Measurements from ENCODE around the gene ENAH. TPM values are rescaled to one million over a fixed set of nuclear protein-coding genes. Genes with fewer than 3 reads are reported as not detected.

Gene ENAH
- total and polyA plus RNA-seq, 7 experiments from 2014 or later, result 0.08 to 0.42 (median 0.16) TPM; not detected in 4

- POLR2A ChIA-PET, result interaction anchor here (0.7 to 2.1 kb wide), 3 partner anchors 20 to 534 kb away, joined by 3 to 5 read pairs (median 3); partner anchors contain the start of gene SDE2
- H3K36me3 Mint-ChIP-seq, result no peaks in the 10 kb centered on the region
- DNase-seq (no peak), ATAC-seq (no peak)
- Histone ChIP-seq H3K9me3 (ENCODE audit: control insufficient read depth in 2 of 3, low read length in 3 of 3) (no peaks in the 10 kb centered on the region), H3K36me3 (ENCODE audit: control insufficient read depth in 2 of 3, insufficient read depth in 3 of 3, low read length in 3 of 3) (no peaks in the 10 kb centered on the region), H3K4me1 (ENCODE audit: control insufficient read depth in 2 of 2, insufficient read depth in 2 of 2, low read length in 2 of 2) (peaks cover 33 to 62% of the 10 kb centered on the region in 2 donors), H3K27me3 (ENCODE audit: control insufficient read depth in 2 of 2, insufficient read depth in 2 of 2, low read length in 2 of 2) (no peaks in the 10 kb centered on the region), H3K4me3 (ENCODE audit: low read length) (no peak overlapping the region), H3K27ac (ENCODE audit: low read depth, low read length) (no peak overlapping the region)
- CTCF ChIA-PET, result interaction anchor here (0.6 to 1.3 kb wide), 2 partner anchors 10 to 25 kb away, joined by 4 read pairs; no protein-coding TSS in a partner anchor
- peaks cover 35 to 73% (median 56%) of the 10 kb centered on the region in 7 donors for H3K4me1 Mint-ChIP-seq
- peaks cover 0 to 1% (median 0%) of the 10 kb centered on the region in 11 donors for H3K9me3 Mint-ChIP-seq
- intact Hi-C loops (cut with micrococcal nuclease), result loop anchor here in 1 of 2 donors (5.0 kb wide), 1 partner anchor 657 kb away; no protein-coding TSS in a partner anchor
- peak overlapping the region in 5 of 10 donors; percentile 17 to 47 (median 25) for H3K4me3 Mint-ChIP-seq
- peak overlapping the region in 8 of 9 donors; percentile 48 to 89 (median 77) for H3K27ac Mint-ChIP-seq
- H3K27me3 Mint-ChIP-seq, result no peaks in the 10 kb centered on the region
Observed at GRCh38 chr1:225464851-225465792, 187.8 kb downstream of the ENAH start.

GRCh38 chr1:225462714-225463574 lies 190.0 kb downstream of the ENAH start:
- peak overlapping the region in 3 of 10 donors; percentile 54 to 64 (median 56) for H3K4me3 Mint-ChIP-seq
- H3K27ac ChIP-seq (ENCODE audit: low read depth, low read length), result no peak overlapping the region
- no peaks in the 10 kb centered on the region for H3K36me3 ChIP-seq (ENCODE audit: control insufficient read depth in 2 of 3, insufficient read depth in 3 of 3, low read length in 3 of 3)
- ChIA-PET CTCF (interaction anchor here (0.8 kb wide), 1 partner anchor 10 kb away, joined by 3 read pairs; no protein-coding TSS in a partner anchor), POLR2A (interaction anchor here (2.1 kb wide), 1 partner anchor 18 kb away, joined by 5 read pairs; no protein-coding TSS in a partner anchor)
- DNase-seq, result no peak
- peak overlapping the region in 4 of 9 donors; percentile 34 to 76 (median 58) for H3K27ac Mint-ChIP-seq
- peaks cover 25 to 71% (median 47%) of the 10 kb centered on the region in 7 donors for H3K4me1 Mint-ChIP-seq
- no peak overlapping the region for H3K4me3 ChIP-seq (ENCODE audit: low read length)
- H3K27me3 ChIP-seq (ENCODE audit: control insufficient read depth in 2 of 2, insufficient read depth in 2 of 2, low read length in 2 of 2), result no peaks in the 10 kb centered on the region
- H3K27me3 Mint-ChIP-seq, result peaks cover 0 to 3% (median 0%) of the 10 kb centered on the region in 5 donors
- intact Hi-C loops (cut with micrococcal nuclease), result no loop called here
- H3K4me1 ChIP-seq (ENCODE audit: control insufficient read depth in 2 of 2, insufficient read depth in 2 of 2, low read length in 2 of 2), result peaks cover 19 to 52% of the 10 kb centered on the region in 2 donors
- H3K9me3 ChIP-seq (ENCODE audit: control insufficient read depth in 2 of 3, low read length in 3 of 3), result no peaks in the 10 kb centered on the region
- H3K36me3 Mint-ChIP-seq, result no peaks in the 10 kb centered on the region
- H3K9me3 Mint-ChIP-seq, result peaks cover 0 to 1% (median 0%) of the 10 kb centered on the region in 11 donors
- ATAC-seq, result no peak

GRCh38 chr1:225462429-225462713 lies 190.6 kb downstream of the ENAH start:
- peak overlapping the region in 3 of 9 donors; percentile 14 to 61 (median 34) for H3K27ac Mint-ChIP-seq
- Histone ChIP-seq H3K9me3 (ENCODE audit: control insufficient read depth in 2 of 3, low read length in 3 of 3) (no peaks in the 10 kb centered on the region), H3K4me1 (ENCODE audit: control insufficient read depth in 2 of 2, insufficient read depth in 2 of 2, low read length in 2 of 2) (peaks cover 18 to 49% of the 10 kb centered on the region in 2 donors), H3K27ac (ENCODE audit: low read depth, low read length) (no peak overlapping the region), H3K4me3 (ENCODE audit: low read length) (no peak overlapping the region), H3K27me3 (ENCODE audit: control insufficient read depth in 2 of 2, insufficient read depth in 2 of 2, low read length in 2 of 2) (no peaks in the 10 kb centered on the region), H3K36me3 (ENCODE audit: control insufficient read depth in 2 of 3, insufficient read depth in 3 of 3, low read length in 3 of 3) (no peaks in the 10 kb centered on the region)
- ChIA-PET CTCF (interaction anchor here (0.8 kb wide), 1 partner anchor 11 kb away, joined by 3 read pairs; no protein-coding TSS in a partner anchor), POLR2A (interaction anchor here (2.9 kb wide), 1 partner anchor 18 kb away, joined by 17 read pairs; no protein-coding TSS in a partner anchor)
- no peak overlapping the region for H3K4me3 Mint-ChIP-seq
- peaks cover 0 to 1% (median 0%) of the 10 kb centered on the region in 11 donors for H3K9me3 Mint-ChIP-seq
- intact Hi-C loops (cut with micrococcal nuclease), result no loop called here
- DNase-seq, result no peak
- ATAC-seq, result no peak
- H3K27me3 Mint-ChIP-seq, result peaks cover 0 to 3% (median 0%) of the 10 kb centered on the region in 5 donors
- no peaks in the 10 kb centered on the region for H3K36me3 Mint-ChIP-seq
- peaks cover 25 to 69% (median 45%) of the 10 kb centered on the region in 7 donors for H3K4me1 Mint-ChIP-seq

- Histone ChIP-seq H3K4me3 (ENCODE audit: low read length) (no peak overlapping the region), H3K27me3 (ENCODE audit: control insufficient read depth in 2 of 2, insufficient read depth in 2 of 2, low read length in 2 of 2) (no peaks in the 10 kb centered on the region), H3K27ac (ENCODE audit: low read depth, low read length) (no peak overlapping the region), H3K36me3 (ENCODE audit: control insufficient read depth in 2 of 3, insufficient read depth in 3 of 3, low read length in 3 of 3) (no peaks in the 10 kb centered on the region), H3K4me1 (ENCODE audit: control insufficient read depth in 2 of 2, insufficient read depth in 2 of 2, low read length in 2 of 2) (peaks cover 15 to 43% of the 10 kb centered on the region in 2 donors), H3K9me3 (ENCODE audit: control insufficient read depth in 2 of 3, low read length in 3 of 3) (no peaks in the 10 kb centered on the region)
- Mint-ChIP-seq H3K27ac (peak overlapping the region in 3 of 9 donors; percentile 25 to 61 (median 34)), H3K4me3 (peak overlapping the region in 1 of 10 donors; percentile 23), H3K27me3 (peaks cover 0 to 3% (median 0%) of the 10 kb centered on the region in 5 donors), H3K4me1 (peaks cover 22 to 64% (median 41%) of the 10 kb centered on the region in 7 donors), H3K36me3 (peaks cover 0 to 2% (median 0%) of the 10 kb centered on the region in 5 donors), H3K9me3 (peaks cover 0 to 3% (median 0%) of the 10 kb centered on the region in 11 donors)
- ChIA-PET POLR2A (interaction anchor here (2.1 to 2.9 kb wide), 2 partner anchors 15 to 17 kb away, joined by 12 to 17 read pairs; no protein-coding TSS in a partner anchor), CTCF (interaction anchor here (0.8 kb wide), 1 partner anchor 11 kb away, joined by 3 read pairs; no protein-coding TSS in a partner anchor)
- intact Hi-C loops (cut with micrococcal nuclease), result no loop called here
- ATAC-seq (no peak), DNase-seq (no peak)
Observed at GRCh38 chr1:225461533-225462428, 191.1 kb downstream of the ENAH start.

GRCh38 chr1:225460737-225461532 lies 192.0 kb downstream of the ENAH start:
- Mint-ChIP-seq H3K27me3 (peaks cover 0 to 3% (median 0%) of the 10 kb centered on the region in 5 donors), H3K27ac (peak overlapping the region in 5 of 9 donors; percentile 27 to 86 (median 49)), H3K9me3 (peaks cover 0 to 3% (median 0%) of the 10 kb centered on the region in 11 donors), H3K36me3 (peaks cover 0 to 2% (median 0%) of the 10 kb centered on the region in 5 donors), H3K4me1 (peaks cover 20 to 57% (median 38%) of the 10 kb centered on the region in 7 donors), H3K4me3 (peak overlapping the region in 2 of 10 donors; percentile 43 to 57)
- intact Hi-C loops (cut with micrococcal nuclease), result no loop called here
- H3K36me3 ChIP-seq (ENCODE audit: control insufficient read depth in 2 of 3, insufficient read depth in 3 of 3, low read length in 3 of 3), result no peaks in the 10 kb centered on the region
- no peaks in the 10 kb centered on the region for H3K9me3 ChIP-seq (ENCODE audit: control insufficient read depth in 2 of 3, low read length in 3 of 3)
- peak; percentile 87 for ATAC-seq
- CTCF ChIA-PET, result interaction anchor here (0.5 to 0.9 kb wide), 2 partner anchors 14 to 21 kb away, joined by 3 to 5 read pairs; no protein-coding TSS in a partner anchor
- peak in 1 of 9 donors; percentile 44 for DNase-seq
- no peak overlapping the region for H3K27ac ChIP-seq (ENCODE audit: low read depth, low read length)
- peaks cover 11 to 38% of the 10 kb centered on the region in 2 donors for H3K4me1 ChIP-seq (ENCODE audit: control insufficient read depth in 2 of 2, insufficient read depth in 2 of 2, low read length in 2 of 2)
- H3K27me3 ChIP-seq (ENCODE audit: control insufficient read depth in 2 of 2, insufficient read depth in 2 of 2, low read length in 2 of 2), result no peaks in the 10 kb centered on the region
- POLR2A ChIA-PET, result interaction anchor here (0.6 to 2.9 kb wide), 6 partner anchors 9 to 33 kb away, joined by 3 to 17 read pairs (median 6); partner anchors contain the start of gene LBR
- peak overlapping the region; percentile 20 for H3K4me3 ChIP-seq (ENCODE audit: low read length)

All from naive thymus-derived CD4-positive, alpha-beta T cell (primary cell).